GM18517 (cell line): ENCODE data around the gene ZFP57.
"Not testable (repeated sequence)": the region's sequence is repeated elsewhere in the genome, so short reads cannot be mapped to it uniquely, and the experiment has no call there.

Source experiments
- ATAC-seq: cut with Tn5 transposase; IDR thresholded peaks from one replicate; pipeline ENCODE4 v1.9.1; 2021; ENCODE audit warnings: mild to moderate bottlenecking, moderate library complexity; ENCODE audit not compliant: unreplicated experiment

Gene ZFP57

GRCh38 chr6:29696147-29697125 is 15.5 kb upstream of the ZFP57 start:
- no peak for ATAC-seq

- ATAC-seq = no peak
These were observed 13.7 kb upstream of the ZFP57 start for GRCh38 chr6:29694637-29695036.

GRCh38 chr6:29685718-29686326 is 4.9 kb upstream of the ZFP57 start:
- ATAC-seq = no peak

DNA sequence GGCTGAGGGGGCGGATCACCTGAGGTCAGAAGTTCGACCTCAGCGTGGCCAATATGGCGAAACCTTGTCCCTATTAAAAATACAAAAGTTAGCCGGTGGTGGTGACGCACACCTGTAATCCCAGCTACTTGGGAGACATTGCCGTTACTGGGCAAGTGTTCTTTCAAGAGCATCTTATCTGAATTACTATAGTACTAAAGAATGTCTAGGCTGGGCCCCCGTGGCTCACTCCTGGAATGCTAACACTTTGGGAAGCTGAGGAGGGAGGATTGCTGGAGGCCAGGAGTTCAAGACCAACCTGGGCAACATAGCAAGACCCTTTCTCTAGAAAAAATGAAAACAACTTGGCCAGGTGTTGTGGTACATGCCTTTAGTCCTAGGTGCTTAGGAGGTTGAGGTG is 859 bp upstream of the ZFP57 start:
- no peak for ATAC-seq

- ATAC-seq = no peak
These were observed 536 bp downstream of the ZFP57 start for GRCh38 chr6:29680416-29680815.

GRCh38 chr6:29679962-29680361 is 990 bp downstream of the ZFP57 start:
- ATAC-seq = no peak

DNA sequence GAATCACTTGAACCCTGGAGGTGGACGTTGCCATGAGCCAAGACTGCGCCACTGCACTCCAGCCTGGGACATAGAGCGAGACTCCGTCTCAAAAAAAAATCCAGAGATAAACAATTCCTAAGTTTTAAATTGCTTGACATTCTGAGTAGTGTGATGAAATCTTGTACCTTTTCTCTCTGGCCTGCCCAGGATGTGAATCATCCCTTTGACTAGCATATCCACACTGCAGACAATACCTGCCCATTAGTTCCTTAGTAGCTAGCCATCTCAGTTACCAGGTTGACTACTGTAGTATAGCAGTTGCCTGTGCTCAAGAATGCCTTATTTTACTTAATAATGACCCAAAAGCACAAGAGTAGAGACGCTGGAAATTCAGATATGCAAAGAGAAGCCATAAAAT is 2.8 kb downstream of the ZFP57 start:
- no peak for ATAC-seq

DNA sequence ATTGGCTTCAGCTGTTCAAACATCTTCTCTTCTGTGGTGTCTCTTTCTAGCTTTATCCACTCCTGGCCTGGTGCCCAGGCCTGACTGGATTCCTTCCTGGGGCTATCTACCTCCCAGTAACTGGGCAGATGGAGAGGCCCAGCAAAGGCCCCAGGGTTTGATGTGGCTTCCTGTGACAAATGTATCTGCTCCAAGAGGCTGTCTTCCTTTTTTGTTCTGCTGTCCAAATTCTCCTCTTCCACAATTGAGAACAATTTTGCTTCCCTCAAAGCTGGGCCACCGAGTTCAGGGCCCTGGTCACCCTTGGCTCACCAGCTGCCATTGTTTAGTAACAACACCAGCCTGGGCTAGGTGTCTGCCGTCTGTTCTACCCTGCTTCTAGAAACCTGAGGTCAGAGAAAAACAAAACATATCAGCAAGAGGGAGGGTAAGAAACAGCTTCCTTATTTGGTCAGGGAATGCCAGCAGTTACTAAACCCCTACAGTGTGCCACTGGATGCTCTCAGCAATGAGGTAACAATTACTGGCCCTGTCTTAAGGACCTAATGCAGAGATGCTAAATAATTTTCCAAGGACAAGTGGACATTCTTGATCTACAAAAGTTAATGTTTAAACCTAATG is 3.9 kb downstream of the ZFP57 start:
- ATAC-seq = no peak

- no peak for ATAC-seq
These were observed 5.4 kb downstream of the ZFP57 start for GRCh38 chr6:29675561-29675960.

DNA sequence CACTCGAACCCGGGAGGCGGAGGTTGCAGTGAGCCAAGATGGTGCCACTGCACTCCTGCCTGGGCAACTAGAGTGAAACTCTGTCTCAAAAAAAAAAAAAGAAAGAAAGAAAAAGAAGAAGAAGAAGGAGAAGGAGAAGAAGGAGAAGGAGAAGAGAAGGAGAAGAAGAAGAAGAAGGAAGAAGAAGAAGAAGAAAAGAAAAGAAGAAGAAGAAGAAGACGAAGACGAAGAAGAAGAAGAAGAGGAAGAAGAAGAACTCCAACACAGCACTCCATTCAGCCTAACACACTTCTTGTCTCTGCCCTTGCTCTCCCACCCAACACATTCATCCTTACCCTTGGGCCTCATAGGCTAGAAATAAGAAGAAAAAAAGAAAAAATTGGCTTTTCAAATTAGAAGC is 6.9 kb downstream of the ZFP57 start:
- no peak for ATAC-seq

DNA sequence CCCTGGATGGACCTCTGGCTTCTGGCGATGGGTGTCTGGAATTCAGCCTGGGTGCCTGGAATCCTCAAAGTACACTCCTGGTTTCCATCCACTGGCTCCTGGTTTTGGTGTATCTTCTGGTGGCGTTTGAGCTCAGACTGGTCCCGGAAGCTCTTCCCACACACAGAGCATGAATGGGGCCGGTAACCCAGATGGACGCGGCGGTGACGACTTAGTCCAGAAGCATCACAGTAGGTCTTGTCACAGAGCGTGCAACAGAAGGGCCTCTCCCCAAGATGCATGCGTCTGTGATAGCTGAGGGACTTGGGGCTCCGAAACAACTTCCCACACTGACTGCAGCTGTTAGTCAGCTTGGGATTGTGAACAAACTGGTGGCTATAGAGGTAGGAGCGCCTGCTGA is 7.8 kb downstream of the ZFP57 start:
- no peak for ATAC-seq

DNA sequence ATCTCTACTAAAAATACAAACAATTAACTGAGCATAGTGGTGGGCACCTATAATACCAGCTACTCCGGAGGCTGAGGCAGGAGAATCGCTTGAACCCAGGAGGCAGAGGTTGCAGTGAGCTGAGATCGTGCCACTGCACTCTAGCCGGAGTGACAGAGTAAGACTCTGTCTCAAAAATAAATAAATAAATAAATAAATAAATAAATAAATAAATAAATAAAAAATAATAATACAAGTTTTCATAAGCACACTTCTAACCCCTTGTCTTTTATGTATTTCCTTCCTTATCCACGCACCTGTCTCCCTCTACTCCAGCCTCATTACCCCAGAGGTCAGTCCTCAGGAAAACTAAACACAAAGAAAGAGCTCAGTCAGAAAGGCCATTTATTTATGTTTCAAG is 8.8 kb downstream of the ZFP57 start:
- ATAC-seq = not testable (repeated sequence)

DNA sequence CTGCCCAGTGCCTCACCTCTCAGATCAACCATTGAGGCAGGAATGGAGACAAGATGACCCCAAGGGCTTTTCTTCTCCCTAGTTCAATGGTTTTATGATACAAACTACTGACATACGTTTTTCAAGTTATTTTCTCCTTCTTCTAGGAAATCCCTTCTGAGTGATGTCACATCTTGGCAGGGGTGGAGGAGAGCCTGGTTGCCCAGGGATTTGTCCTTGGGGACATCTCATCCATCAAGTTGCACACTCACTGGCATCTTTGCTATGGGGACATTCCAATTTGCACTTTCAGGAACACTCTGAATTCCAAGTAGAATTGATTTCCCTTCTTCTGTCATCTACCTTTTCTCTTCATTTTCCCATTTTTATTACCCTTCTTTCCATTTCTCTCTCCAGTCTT is 9.9 kb downstream of the ZFP57 start:
- no peak for ATAC-seq

DNA sequence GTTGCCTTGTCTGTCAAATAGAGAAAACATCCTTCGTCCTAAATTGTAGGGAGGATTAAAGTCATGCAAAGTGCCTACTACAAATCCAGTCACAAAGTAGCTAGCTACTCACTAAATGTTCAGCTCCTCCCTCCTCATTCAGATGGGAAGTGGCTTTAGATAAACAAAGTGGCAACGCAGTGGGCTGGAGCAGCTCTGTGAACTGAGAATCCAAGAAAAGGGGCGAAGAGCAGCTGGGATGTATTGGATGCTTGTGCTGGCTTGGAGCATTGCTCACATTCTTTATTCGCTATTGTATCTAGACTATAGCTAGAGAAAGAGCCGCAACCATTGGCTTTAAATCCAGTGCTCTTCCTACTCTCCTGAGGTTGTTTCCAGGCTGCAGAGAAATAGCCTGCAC is 13.8 kb downstream of the ZFP57 start:
- no peak for ATAC-seq

GRCh38 chr6:29666826-29667130 is 14.2 kb downstream of the ZFP57 start:
- no peak for ATAC-seq

DNA sequence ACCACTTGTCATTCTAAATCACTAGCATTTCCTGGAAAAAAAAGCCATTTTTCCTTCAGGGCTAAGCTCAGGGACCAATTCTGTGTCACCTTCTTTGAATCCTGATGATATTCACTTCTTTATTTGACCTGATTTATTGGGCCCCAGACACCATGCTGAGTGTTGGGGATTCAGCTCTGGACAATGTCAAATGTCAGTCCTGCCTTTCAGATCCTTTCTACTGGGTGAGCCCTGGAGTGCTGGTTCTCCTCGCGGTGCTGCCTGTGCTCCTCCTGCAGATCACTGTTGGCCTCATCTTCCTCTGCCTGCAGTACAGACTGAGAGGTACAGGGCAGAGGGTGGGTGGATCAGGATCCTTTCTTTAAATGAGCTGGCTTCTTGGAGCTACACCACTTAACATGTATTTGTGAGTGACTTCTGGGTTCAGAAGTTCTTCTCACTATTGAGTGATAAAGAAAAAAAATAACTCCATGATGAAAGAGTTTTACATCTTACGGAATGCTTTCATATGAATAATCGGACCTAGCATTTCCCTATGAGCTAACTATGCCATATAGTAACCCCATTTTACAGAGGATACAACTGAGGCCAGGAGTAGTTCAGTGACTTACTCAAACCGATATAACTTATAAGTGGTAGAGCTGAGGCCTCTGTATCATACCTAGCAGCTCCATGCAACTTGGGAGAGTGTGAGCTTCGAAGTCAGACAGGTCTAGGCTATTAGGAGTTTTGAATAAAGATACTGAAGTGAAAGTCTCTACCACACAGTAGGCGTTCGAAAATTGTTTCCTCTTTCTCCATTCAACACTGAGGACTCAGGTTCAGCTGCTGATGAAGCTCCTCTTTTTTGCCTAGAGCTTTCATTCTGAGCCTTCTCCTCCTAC is 14.8 kb downstream of the ZFP57 start:
- ATAC-seq = no peak

GRCh38 chr6:29663300-29664042 is 17.5 kb downstream of the ZFP57 start:
- ATAC-seq = no peak

GRCh38 chr6:29661502-29662141 is 19.3 kb downstream of the ZFP57 start:
- ATAC-seq = not testable (repeated sequence)

- no peak for ATAC-seq
These were observed 19.9 kb downstream of the ZFP57 start for GRCh38 chr6:29661071-29661470.

GRCh38 chr6:29656798-29657197 is 24.2 kb downstream of the ZFP57 start, which contains the start of gene MOG:
MOG (plus strand) TSS chr6:29657092; CDS start chr6:29657210, 118 bp downstream.
- no peak for ATAC-seq
